Chondrocyte (in vitro differentiated cells): Measurements from ENCODE around the gene APLN. TPM values are rescaled to one million over a fixed set of nuclear protein-coding genes. Genes with fewer than 3 reads are reported as not detected.

Experiments used
- DNase-seq: peaks from one replicate; pipeline ENCODE4 v3.0.0; 2021; ENCODE audit warnings: mixed read lengths, low spot score
- H3K27ac Mint-ChIP-seq: one replicate; pipeline ENCODE4 v1.8.0; 2021; ENCODE audit warnings: mild to moderate bottlenecking, moderate library complexity, mixed read lengths; ENCODE audit not compliant: unreplicated experiment
- H3K27me3 Mint-ChIP-seq: 2 replicates; pipeline ENCODE4 v1.8.0; 2021; ENCODE audit warnings: low read depth, mixed read lengths
- H3K36me3 Mint-ChIP-seq: 2 replicates; pipeline ENCODE4 v1.8.0; 2021; ENCODE audit warnings: low read depth, mixed read lengths
- H3K4me1 Mint-ChIP-seq: 2 replicates; pipeline ENCODE4 v1.8.0; 2021; ENCODE audit warnings: low read depth, mild to moderate bottlenecking, mixed read lengths
- H3K4me3 Mint-ChIP-seq: one replicate; pipeline ENCODE4 v1.8.0; 2021; ENCODE audit warnings: mild to moderate bottlenecking, moderate library complexity, mixed read lengths; ENCODE audit not compliant: unreplicated experiment
- H3K9me3 Mint-ChIP-seq: 2 replicates; pipeline ENCODE4 v1.8.0; 2021; ENCODE audit warnings: low read depth, mixed read lengths
- CTCF ChIP-seq: fragments of 200-600 bp; sonication (generic); IDR thresholded peaks from 2 replicates; pipeline ENCODE4 v1.5.0; 2021; ENCODE audit warnings: antibody characterized with exemption, mild to moderate bottlenecking, moderate library complexity
- total RNA-seq: library from RNA; stranded (reverse); gene quantifications from 3 replicates; pipeline ENCODE4 v1.2.1, GENCODE V29; 2021

The APLN gene
- total RNA-seq, 1 donor from 2014 or later = 1.3 TPM

- Mint-ChIP-seq H3K4me1 (peaks cover 7% of the 10 kb centered on the region), H3K9me3 (no peaks in the 10 kb centered on the region), H3K4me3 (no peak overlapping the region), H3K27me3 (peaks cover 20% of the 10 kb centered on the region), H3K36me3 (no peaks in the 10 kb centered on the region), H3K27ac (no peak overlapping the region)
- no peak for TF ChIP-seq CTCF
- no peak for DNase-seq
Measured at GRCh38 chrX:129651756-129652564, 2.8 kb downstream of the APLN start.

DNA sequence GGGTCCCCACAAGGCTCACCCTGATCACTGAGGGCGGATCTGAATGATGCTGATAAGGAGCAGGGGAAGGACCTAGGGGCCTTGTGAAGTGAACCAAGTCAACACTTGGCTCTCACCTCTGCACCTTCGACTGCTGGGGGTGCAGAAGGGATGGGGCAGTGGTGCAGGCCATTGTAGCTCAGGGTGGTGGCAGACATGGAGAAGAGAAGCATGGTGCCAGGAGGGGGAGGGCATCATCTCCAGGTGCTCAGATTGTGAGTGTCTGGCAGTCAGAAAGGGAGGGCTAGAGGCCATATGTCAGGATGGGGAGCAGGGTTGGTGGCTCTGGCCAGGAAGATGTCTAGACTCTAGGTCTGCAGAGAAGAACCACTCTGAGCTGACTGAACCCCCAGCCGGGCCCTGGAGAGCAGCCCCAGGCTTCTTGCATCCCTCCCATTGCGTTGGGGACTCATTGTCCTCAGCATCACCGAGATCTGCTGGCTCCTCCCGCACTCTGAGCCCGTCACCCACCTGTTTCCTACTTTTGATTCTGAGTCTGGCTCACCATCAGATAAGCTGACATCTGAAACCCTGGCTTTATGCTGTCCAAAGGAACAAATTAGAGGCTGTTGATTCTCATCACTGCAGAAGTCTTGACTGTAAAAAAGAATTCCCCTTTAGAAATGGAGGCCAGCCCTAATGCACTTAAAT is 3.8 kb downstream of the APLN start:
- no peak overlapping the region for H3K27ac Mint-ChIP-seq
- H3K27me3 Mint-ChIP-seq = peaks cover 20% of the 10 kb centered on the region
- no peaks in the 10 kb centered on the region for H3K9me3 Mint-ChIP-seq
- no peak overlapping the region for H3K4me3 Mint-ChIP-seq
- no peaks in the 10 kb centered on the region for H3K36me3 Mint-ChIP-seq
- peaks cover 7% of the 10 kb centered on the region for H3K4me1 Mint-ChIP-seq
- no peak for TF ChIP-seq CTCF
- no peak for DNase-seq

DNA sequence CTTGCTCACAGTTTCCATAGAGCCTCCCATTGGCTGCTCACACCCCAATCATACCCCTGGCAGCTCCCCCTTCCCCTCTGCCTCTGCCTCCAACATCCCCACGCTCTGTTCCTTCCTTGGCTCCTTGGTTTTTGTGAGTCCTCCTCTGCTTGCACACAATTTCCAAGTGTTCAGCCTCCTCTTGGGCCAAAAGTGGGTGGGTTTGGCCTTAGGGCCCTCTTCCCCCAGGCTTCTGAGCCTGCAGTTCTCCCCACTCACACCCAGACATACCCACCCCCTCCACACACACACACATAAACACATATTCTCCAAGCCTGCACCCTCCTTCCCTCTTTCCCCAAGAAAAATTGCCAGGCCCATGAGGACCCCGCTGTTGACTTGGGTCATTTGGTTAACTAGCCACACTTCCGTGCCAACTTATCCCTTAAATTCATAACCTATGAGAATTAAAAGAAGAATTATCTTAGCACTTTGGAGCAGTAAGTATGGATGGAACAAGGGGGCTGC is 4.5 kb downstream of the APLN start:
- no peak for DNase-seq
- Mint-ChIP-seq H3K27ac (no peak overlapping the region), H3K4me1 (peaks cover 5% of the 10 kb centered on the region), H3K27me3 (peaks cover 20% of the 10 kb centered on the region), H3K9me3 (no peaks in the 10 kb centered on the region), H3K4me3 (no peak overlapping the region), H3K36me3 (no peaks in the 10 kb centered on the region)
- TF ChIP-seq CTCF = no peak

- H3K36me3 Mint-ChIP-seq = no peaks in the 10 kb centered on the region
- H3K9me3 Mint-ChIP-seq = no peaks in the 10 kb centered on the region
- H3K4me1 Mint-ChIP-seq = peaks cover 3% of the 10 kb centered on the region
- no peak for TF ChIP-seq CTCF
- H3K27ac Mint-ChIP-seq = no peak overlapping the region
- H3K27me3 Mint-ChIP-seq = peaks cover 20% of the 10 kb centered on the region
- DNase-seq = no peak
- H3K4me3 Mint-ChIP-seq = no peak overlapping the region
Measured at GRCh38 chrX:129649268-129650182, 5.2 kb downstream of the APLN start.
